H1 (cell line): ENCODE measurements around the gene THBS4. TPM values are rescaled to one million over a fixed set of nuclear protein-coding genes. Genes with fewer than 3 reads are reported as not detected.

ENCODE experiments used
- CTCF ChIA-PET: fragments of 300-600 bp; sonication (Branson Sonifier 250); formaldehyde crosslinking; loops from one replicate; lab custom pipeline; 2021; ENCODE audit not compliant: partially characterized antibody; lab: Charles Lee
- POLR2A ChIA-PET: fragments of 300-600 bp; sonication (Branson Sonifier 250); formaldehyde crosslinking; loops from one replicate; lab custom pipeline; 2021; ENCODE audit warnings: inconsistent platforms; ENCODE audit not compliant: partially characterized antibody; lab: Charles Lee
- DNase-seq, 2 experiments: peaks; one replicate each; pipeline versions ENCODE4 v3.0.0 to v3.0.0-alpha.2; 2010 to 2022; ENCODE audit warnings: low spot score in 2 of 2, low read depth in 1 of 2, mixed read lengths in 1 of 2
- FAIRE-seq: peaks from 2 replicates; lab custom pipeline; 2011; peaks lifted over from hg19 to GRCh38; lab: Jason Lieb, UNC
- H2AFZ ChIP-seq: 2 replicates; pipeline ENCODE4 v1.8.1; 2012; ENCODE audit warnings: low read length, inconsistent platforms
- H2AK5ac ChIP-seq: 2 replicates; pipeline ENCODE4 v1.6.1; 2013; ENCODE audit warnings: low read depth, low read length
- H2BK120ac ChIP-seq: replicated peaks from 2 replicates; pipeline ENCODE3; 2013; ENCODE audit warnings: low read depth, low read length, inconsistent platforms
- H2BK12ac ChIP-seq: 2 replicates; pipeline ENCODE4 v1.6.1; 2013; ENCODE audit warnings: low read depth, low read length
- H2BK15ac ChIP-seq: 2 replicates; pipeline ENCODE4 v1.6.1; 2013; ENCODE audit warnings: low read length
- H2BK20ac ChIP-seq: 2 replicates; pipeline ENCODE4 v1.6.1; 2013; ENCODE audit warnings: low read length
- H2BK5ac ChIP-seq: 2 replicates; pipeline ENCODE4 v1.6.1; 2013; ENCODE audit warnings: low read depth, low read length
- H3K14ac ChIP-seq: 2 replicates; pipeline ENCODE4 v1.6.1; 2013; ENCODE audit warnings: inconsistent platforms; ENCODE audit not compliant: insufficient read length
- H3K18ac ChIP-seq: 2 replicates; pipeline ENCODE4 v1.6.1; 2013; ENCODE audit warnings: low read length; ENCODE audit errors: extremely low read depth
- H3K23ac ChIP-seq: 2 replicates; pipeline ENCODE4 v1.6.1; 2013; ENCODE audit warnings: inconsistent platforms; ENCODE audit not compliant: insufficient read length
- H3K23me2 ChIP-seq: 2 replicates; pipeline ENCODE4 v1.6.1; 2013; ENCODE audit warnings: low read depth, low read length
- H3K27ac ChIP-seq: 2 replicates; pipeline ENCODE4 v1.6.1; 2011; ENCODE audit warnings: low read depth, low read length, inconsistent platforms
- H3K27me3 ChIP-seq, 4 experiments: replicated peaks in 1 of 4; 1 replicate in 1 of 4; 2 replicates in 3 of 4; pipeline versions ENCODE4 v1.6.1 to v1.8.1; 2011 to 2013; ENCODE audit warnings: low read length in 3 of 4, mild to moderate bottlenecking in 3 of 4, inconsistent platforms in 2 of 4, mixed read lengths in 2 of 4, moderate library complexity in 1 of 4; ENCODE audit not compliant: control insufficient read depth in 3 of 4, insufficient read depth in 3 of 4; ENCODE audit errors: extremely low read depth in 1 of 4
- H3K36me3 ChIP-seq, 4 experiments: 2 replicates each; pipeline versions ENCODE4 v1.6.1 to v1.8.1; 2011 to 2013; ENCODE audit warnings: mild to moderate bottlenecking in 4 of 4, low read length in 3 of 4, moderate library complexity in 2 of 4, control low read depth in 1 of 4, inconsistent platforms in 1 of 4; ENCODE audit not compliant: insufficient read depth in 4 of 4, control insufficient read depth in 2 of 4
- H3K4ac ChIP-seq: replicated peaks from 2 replicates; pipeline ENCODE3; 2013; ENCODE audit warnings: low read length, low read depth, mixed read lengths, inconsistent platforms; ENCODE audit not compliant: insufficient read length
- H3K4me1 ChIP-seq, 4 experiments: replicated peaks in 1 of 4; 1 replicate in 1 of 4; 2 replicates in 3 of 4; pipeline versions ENCODE4 v1.6.1 to v1.8.1; 2011 to 2013; ENCODE audit warnings: low read length in 3 of 4, inconsistent platforms in 2 of 4, mixed read lengths in 1 of 4; ENCODE audit not compliant: insufficient read depth in 4 of 4, control insufficient read depth in 3 of 4
- H3K4me2 ChIP-seq, 2 experiments: 2 replicates each; pipeline versions ENCODE4 v1.6.1 to v1.8.1; 2011 to 2013; ENCODE audit warnings: low read depth in 2 of 2, low read length in 2 of 2, control low read depth in 1 of 2, inconsistent platforms in 1 of 2, mild to moderate bottlenecking in 1 of 2; ENCODE audit not compliant: insufficient read depth in 1 of 2
- H3K4me3 ChIP-seq, 4 experiments: fragments of 200-600, 300-600 bp in 1 of 4; sonication (generic), shearing (Covaris generic), sonication (Bioruptor Twin) in 1 of 4; 2 replicates each; pipeline versions ENCODE4 v1.5.1 to v1.8.1; 2011 to 2016; ENCODE audit warnings: low read length in 4 of 4, low read depth in 3 of 4, control low read depth in 2 of 4, inconsistent platforms in 2 of 4, mild to moderate bottlenecking in 2 of 4, mixed read lengths in 1 of 4, moderate library complexity in 1 of 4; ENCODE audit not compliant: insufficient read depth in 2 of 4; ENCODE audit errors: extremely low read depth in 1 of 4
- H3K56ac ChIP-seq: replicated peaks from 2 replicates; pipeline ENCODE3; 2013; ENCODE audit warnings: low read depth, mild to moderate bottlenecking, mixed read lengths, low read length, inconsistent platforms; ENCODE audit not compliant: insufficient read length
- H3K79me1 ChIP-seq: 2 replicates; pipeline ENCODE4 v1.6.1; 2013; ENCODE audit warnings: low read depth, low read length, control low read depth
- H3K79me2 ChIP-seq, 2 experiments: 2 replicates each; pipeline versions ENCODE4 v1.6.1 to v1.8.1; 2012 to 2013; ENCODE audit warnings: low read length in 2 of 2, mild to moderate bottlenecking in 2 of 2, inconsistent platforms in 1 of 2; ENCODE audit not compliant: insufficient read depth in 2 of 2, control insufficient read depth in 1 of 2
- H3K9ac ChIP-seq, 4 experiments: replicated peaks in 1 of 4; 1 replicate in 1 of 4; 2 replicates in 3 of 4; pipeline versions ENCODE4 v1.6.1 to v1.8.1; 2011 to 2013; ENCODE audit warnings: low read depth in 3 of 4, low read length in 3 of 4, control low read depth in 2 of 4, mild to moderate bottlenecking in 2 of 4, moderate library complexity in 2 of 4, inconsistent platforms in 1 of 4; ENCODE audit errors: extremely low read depth in 1 of 4
- H3K9me3 ChIP-seq, 2 experiments: 2 replicates each; pipeline versions ENCODE4 v1.6.1 to v1.8.1; 2012 to 2013; ENCODE audit warnings: mild to moderate bottlenecking in 2 of 2, moderate library complexity in 2 of 2, control low read depth in 1 of 2, inconsistent platforms in 1 of 2, low read depth in 1 of 2, low read length in 1 of 2, mixed read lengths in 1 of 2; ENCODE audit not compliant: insufficient read depth in 2 of 2
- H4K20me1 ChIP-seq, 2 experiments: replicated peaks in 1 of 2; 2 replicates each; pipeline versions ENCODE3 to v1.8.1; 2011 to 2013; ENCODE audit warnings: inconsistent platforms in 2 of 2, low read length in 2 of 2, mild to moderate bottlenecking in 1 of 2; ENCODE audit not compliant: insufficient read depth in 2 of 2, control insufficient read depth in 1 of 2
- H4K5ac ChIP-seq: 2 replicates; pipeline ENCODE4 v1.6.1; 2013; ENCODE audit warnings: low read length, low read depth, mixed read lengths, inconsistent platforms; ENCODE audit not compliant: insufficient read length
- H4K8ac ChIP-seq: 2 replicates; pipeline ENCODE4 v1.8.0; 2013; ENCODE audit warnings: mild to moderate bottlenecking, moderate library complexity, low read length, inconsistent platforms; ENCODE audit not compliant: insufficient read depth; ENCODE audit errors: extremely low read depth
- H4K91ac ChIP-seq: replicated peaks from 2 replicates; pipeline ENCODE3; 2013; ENCODE audit warnings: low read length, mixed read lengths, inconsistent platforms; ENCODE audit not compliant: insufficient read length
- CBX8 ChIP-seq: fragments of 300-800, 300-1000 bp; sonication (generic); IDR thresholded peaks from 2 replicates; pipeline ENCODE4 v1.7.1; 2016; ENCODE audit warnings: low read depth, low read length, borderline replicate concordance
- EGR1 ChIP-seq: IDR thresholded peaks from 2 replicates; pipeline ENCODE4 v1.6.1; 2011; ENCODE audit warnings: low read depth, low read length, borderline replicate concordance
- KDM1A ChIP-seq: fragments of 200-600, 300-600 bp; sonication (generic); IDR thresholded peaks from 2 replicates; pipeline ENCODE4 v1.7.1; 2016; ENCODE audit warnings: mild to moderate bottlenecking, low read length, borderline replicate concordance
- RAD21 ChIP-seq, 2 experiments: IDR thresholded peaks in 1 of 2; conservative IDR thresholded peaks in 1 of 2; 2 replicates each; pipeline ENCODE4 v1.6.1; 2011; ENCODE audit warnings: low read depth in 2 of 2, low read length in 2 of 2, improper control_type of control experiment in 1 of 2, inconsistent platforms in 1 of 2, mild to moderate bottlenecking in 1 of 2, moderate library complexity in 1 of 2
- SP1 ChIP-seq: IDR thresholded peaks from 2 replicates; pipeline ENCODE4 v1.6.1; 2011; ENCODE audit warnings: low read depth, low read length
- TEAD4 ChIP-seq: IDR thresholded peaks from 2 replicates; pipeline ENCODE4 v1.6.1; 2012; ENCODE audit warnings: low read depth, low read length, inconsistent platforms, mixed read lengths
- WGBS, 2 experiments: shearing (Covaris generic) in 1 of 2; methylation state at CpG; one replicate each; pipeline versions ENCODE4 v1.1.6 to v1.1.7; 2013 to 2015; ENCODE audit warnings: low lambda C conversion rate in 2 of 2, mixed read lengths in 2 of 2, inconsistent platforms in 1 of 2, low coverage in 1 of 2, missing lambda C conversion rate in 1 of 2; ENCODE audit not compliant: insufficient replicate concordance in 2 of 2, insufficient coverage in 1 of 2, insufficient read length in 1 of 2; ENCODE audit errors: extremely low coverage in 1 of 2, missing lambda C conversion rate in 1 of 2; 5-methylcytosine and 5-hydroxymethylcytosine counted together
- polyA plus RNA-seq, 7 experiments: library from polyadenylated mRNA; depleted of rRNA in 3 of 7; stranded (reverse) in 5 of 7; unstranded in 2 of 7; fragments of >200 nt in 5 of 7; fragments of 200-250 nt in 2 of 7; gene quantifications; 1 replicate in 5 of 7; 2 replicates in 1 of 7; 4 replicates in 1 of 7; pipeline versions ENCODE4 v1.2.1 to v1.2.3, GENCODE V29; 2011 to 2013; ENCODE audit warnings: missing spikeins in 2 of 7, mixed read lengths in 2 of 7
- total RNA-seq: library from RNA; stranded (reverse); fragmentation: NEBNext Ultra II Directional; extraction: Animal tissue kit (Norgen Biotek cat#: 25700); gene quantifications from 2 replicates; pipeline ENCODE4 v1.2.1, GENCODE V29; 2021
- TF ChIP-seq, protein P1 (sequence below), 3 experiments: IDR thresholded peaks; 1 replicate in 2 of 3; 2 replicates in 1 of 3; pipeline versions ENCODE4 v1.5.1 to v1.6.1; 2011; ENCODE audit warnings: low read length in 3 of 3, mild to moderate bottlenecking in 3 of 3, inconsistent platforms in 2 of 3, low read depth in 1 of 3, moderate library complexity in 1 of 3; ENCODE audit not compliant: insufficient read depth in 1 of 3; ENCODE audit errors: control extremely low read depth in 1 of 3

THBS4 gene
- total and polyA plus RNA-seq, 2 of the 8 experiments (the other 6 are each of a cell fraction or from before 2014, with no cell fraction given) = 12.8 to 25.4 TPM

DNA sequence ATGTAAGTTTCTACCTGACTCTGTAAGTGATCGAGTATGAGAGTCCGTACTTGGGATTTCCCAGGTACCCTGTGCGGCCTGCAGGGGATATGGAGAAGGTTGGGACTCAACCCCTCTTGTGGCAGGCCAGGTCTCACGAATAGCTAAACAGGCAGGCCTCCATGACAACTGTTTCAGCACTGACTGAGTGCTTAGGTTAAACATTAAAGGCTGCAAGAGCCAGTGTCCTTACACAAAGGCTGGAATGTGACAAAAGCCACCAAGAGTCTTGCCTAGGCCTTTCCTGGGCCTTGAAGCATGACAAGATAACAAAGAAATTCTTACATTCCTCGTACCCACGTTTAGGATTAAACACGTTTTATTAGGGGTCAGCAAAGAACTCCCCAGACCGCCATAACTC, 58.6 kb downstream of the THBS4 start:
- Histone ChIP-seq H2BK20ac (peak overlapping the region; percentile 87), H4K91ac (peak overlapping the region; percentile 28), H3K23me2 (no peaks in the 10 kb centered on the region), H4K5ac (no peak overlapping the region), H3K79me1 (no peaks in the 10 kb centered on the region), H2BK5ac (peak overlapping the region; percentile 82), H2BK15ac (no peak overlapping the region; the same call in 1 of the 2 replicates), H3K4me1 (peaks cover 5 to 12% (median 8%) of the 10 kb centered on the region in 4 experiments), H3K23ac (no peak overlapping the region), H3K9ac (no peak overlapping the region), H2BK12ac (peak overlapping the region; percentile 30; the same call in 1 of the 2 replicates), H3K14ac (no peak overlapping the region), H4K20me1 (no peaks in the 10 kb centered on the region), H3K79me2 (no peaks in the 10 kb centered on the region), H2AK5ac (no peak overlapping the region), H3K36me3 (no peaks in the 10 kb centered on the region), H3K27me3 (no peaks in the 10 kb centered on the region), H3K56ac (no peak overlapping the region), H2BK120ac (peak overlapping the region; percentile 81), H4K8ac (no peak overlapping the region), H3K4ac (peak overlapping the region; percentile 32), H3K4me2 (no peak overlapping the region), H3K9me3 (no peaks in the 10 kb centered on the region), H2AFZ (no peak overlapping the region; the same call in 1 of the 2 replicates), H3K27ac (no peak overlapping the region), H3K18ac (peak overlapping the region; percentile 65; the same call in 1 of the 2 replicates), H3K4me3 (no peak overlapping the region)
- ChIA-PET POLR2A (interaction anchor here (1.0 to 3.7 kb wide), 5 partner anchors 11 to 213 kb away, joined by 3 to 20 read pairs (median 3); partner anchors contain the start of gene SERINC5), CTCF (interaction anchor here (0.6 to 7.2 kb wide), 13 partner anchors 10 to 301 kb away, joined by 3 to 118 read pairs (median 3); no protein-coding TSS in a partner anchor)
- peak; percentile 36 for FAIRE-seq
- 65% methylated on average over 8 of the region's 8 CpGs; no CpG with 5 or more reads in 1 of the 2 experiments for WGBS, 2 experiments
- no peak for TF ChIP-seq CBX8
- peak in 1 of 2 experiments; percentile 35; a peak in 2 of 4 replicates for TF ChIP-seq RAD21 (IDR thresholded peaks at IDR 0.05 in 1 of 2, conservative IDR thresholded peaks at IDR 0.05 in 1 of 2; ENCODE audit: low read depth in 2 of 2, low read length in 2 of 2)
- TF ChIP-seq EGR1 = no peak
- TF ChIP-seq TEAD4 = 0 out of 2 replicates have a peak, but pooled peaks have one; percentile 46
- TF ChIP-seq, protein P1, sequence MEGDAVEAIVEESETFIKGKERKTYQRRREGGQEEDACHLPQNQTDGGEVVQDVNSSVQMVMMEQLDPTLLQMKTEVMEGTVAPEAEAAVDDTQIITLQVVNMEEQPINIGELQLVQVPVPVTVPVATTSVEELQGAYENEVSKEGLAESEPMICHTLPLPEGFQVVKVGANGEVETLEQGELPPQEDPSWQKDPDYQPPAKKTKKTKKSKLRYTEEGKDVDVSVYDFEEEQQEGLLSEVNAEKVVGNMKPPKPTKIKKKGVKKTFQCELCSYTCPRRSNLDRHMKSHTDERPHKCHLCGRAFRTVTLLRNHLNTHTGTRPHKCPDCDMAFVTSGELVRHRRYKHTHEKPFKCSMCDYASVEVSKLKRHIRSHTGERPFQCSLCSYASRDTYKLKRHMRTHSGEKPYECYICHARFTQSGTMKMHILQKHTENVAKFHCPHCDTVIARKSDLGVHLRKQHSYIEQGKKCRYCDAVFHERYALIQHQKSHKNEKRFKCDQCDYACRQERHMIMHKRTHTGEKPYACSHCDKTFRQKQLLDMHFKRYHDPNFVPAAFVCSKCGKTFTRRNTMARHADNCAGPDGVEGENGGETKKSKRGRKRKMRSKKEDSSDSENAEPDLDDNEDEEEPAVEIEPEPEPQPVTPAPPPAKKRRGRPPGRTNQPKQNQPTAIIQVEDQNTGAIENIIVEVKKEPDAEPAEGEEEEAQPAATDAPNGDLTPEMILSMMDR (IDR thresholded peaks at IDR 0.05; ENCODE audit: control extremely low read depth in 1 of 3, insufficient read depth in 1 of 3, low read depth in 1 of 3, low read length in 3 of 3) = peak in 2 of 3 experiments; percentile 7 to 11; a peak in 2 of 4 replicates
- no peak for TF ChIP-seq KDM1A
- no peak for TF ChIP-seq SP1
- no peak for DNase-seq
